ENCODE measurements around the gene ATOSB. TPM values are rescaled to one million over a fixed set of nuclear protein-coding genes. Genes with fewer than 3 reads are reported as not detected.

ATOSB gene
- total RNA-seq, 1 donor from 2014 or later: 20.3 TPM

DNA sequence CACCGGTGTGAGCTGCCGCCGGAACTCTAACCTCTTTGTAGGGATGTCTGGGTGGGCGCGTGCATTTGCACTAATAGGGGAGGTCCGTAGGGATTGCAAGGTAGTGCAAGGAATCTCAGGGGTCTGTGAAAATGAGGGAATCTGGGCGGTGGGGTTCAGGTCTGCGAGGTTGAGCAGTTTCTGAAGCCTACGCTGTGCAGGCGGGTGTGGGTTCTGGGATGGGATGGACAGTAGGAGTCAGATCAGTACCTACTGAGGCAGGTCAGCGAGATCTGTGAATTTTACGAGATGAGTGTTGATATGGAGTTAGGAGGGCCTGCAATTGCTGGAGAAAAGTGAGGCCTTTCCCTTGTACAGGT, 856 bp upstream of the ATOSB start:
- intact Hi-C loops (cut with DNase I): no loop called here
- ATAC-seq (peak in 1 of 2 donors; percentile 0), DNase-seq (no peak)
- Histone ChIP-seq H3K4me3 (peak overlapping the region; percentile 57), H3K27ac (peak overlapping the region; percentile 86), H3K36me3 (no peaks in the 10 kb centered on the region), H3K27me3 (ENCODE audit: low read depth) (no peaks in the 10 kb centered on the region), H3K4me1 (peaks cover 44% of the 10 kb centered on the region), H3K9me3 (no peaks in the 10 kb centered on the region)
- TF ChIP-seq, protein P1, sequence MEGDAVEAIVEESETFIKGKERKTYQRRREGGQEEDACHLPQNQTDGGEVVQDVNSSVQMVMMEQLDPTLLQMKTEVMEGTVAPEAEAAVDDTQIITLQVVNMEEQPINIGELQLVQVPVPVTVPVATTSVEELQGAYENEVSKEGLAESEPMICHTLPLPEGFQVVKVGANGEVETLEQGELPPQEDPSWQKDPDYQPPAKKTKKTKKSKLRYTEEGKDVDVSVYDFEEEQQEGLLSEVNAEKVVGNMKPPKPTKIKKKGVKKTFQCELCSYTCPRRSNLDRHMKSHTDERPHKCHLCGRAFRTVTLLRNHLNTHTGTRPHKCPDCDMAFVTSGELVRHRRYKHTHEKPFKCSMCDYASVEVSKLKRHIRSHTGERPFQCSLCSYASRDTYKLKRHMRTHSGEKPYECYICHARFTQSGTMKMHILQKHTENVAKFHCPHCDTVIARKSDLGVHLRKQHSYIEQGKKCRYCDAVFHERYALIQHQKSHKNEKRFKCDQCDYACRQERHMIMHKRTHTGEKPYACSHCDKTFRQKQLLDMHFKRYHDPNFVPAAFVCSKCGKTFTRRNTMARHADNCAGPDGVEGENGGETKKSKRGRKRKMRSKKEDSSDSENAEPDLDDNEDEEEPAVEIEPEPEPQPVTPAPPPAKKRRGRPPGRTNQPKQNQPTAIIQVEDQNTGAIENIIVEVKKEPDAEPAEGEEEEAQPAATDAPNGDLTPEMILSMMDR (IDR thresholded peaks at IDR 0.05): no peak

DNA sequence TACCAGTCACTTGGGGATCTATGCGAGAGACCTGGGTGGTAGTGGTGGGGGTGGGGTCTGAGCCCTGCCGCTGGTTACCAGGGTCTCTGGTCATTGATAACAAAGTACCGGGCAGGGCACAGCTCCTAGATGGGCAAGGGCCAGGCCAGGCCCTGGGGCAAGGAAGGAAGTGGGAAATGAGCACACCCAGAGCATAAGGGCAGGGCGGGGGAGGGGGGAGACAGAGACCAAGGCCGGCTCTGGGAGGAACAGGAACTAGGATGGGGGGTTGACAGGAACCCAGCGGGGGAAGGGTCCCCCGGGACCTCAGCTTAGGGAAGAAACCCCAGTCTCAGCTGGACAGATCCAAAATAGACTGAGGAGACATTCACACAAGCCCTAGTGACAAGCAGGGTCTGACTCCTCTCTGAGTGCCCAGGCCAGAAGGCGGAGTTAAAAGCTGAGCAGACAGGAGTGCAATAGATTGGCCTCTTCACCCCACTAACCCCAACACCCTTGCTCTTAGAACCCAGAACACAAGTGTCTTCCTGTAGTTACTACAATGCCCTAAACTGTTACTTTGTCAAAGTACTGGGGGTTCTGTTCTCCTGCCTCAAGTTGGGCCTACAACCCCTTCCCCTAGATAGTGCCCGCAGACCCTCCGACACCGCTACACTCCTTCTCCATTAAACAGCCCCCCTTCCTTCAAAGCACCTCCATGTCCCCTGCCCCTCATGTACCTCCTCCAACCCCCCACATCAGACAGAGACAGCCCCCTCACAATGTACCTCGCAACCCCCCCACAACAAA, 628 bp downstream of the ATOSB start:
- Histone ChIP-seq H3K4me1 (peaks cover 55% of the 10 kb centered on the region), H3K4me3 (peak overlapping the region; percentile 57), H3K9me3 (no peaks in the 10 kb centered on the region), H3K27me3 (ENCODE audit: low read depth) (no peaks in the 10 kb centered on the region), H3K36me3 (no peaks in the 10 kb centered on the region), H3K27ac (peak overlapping the region; percentile 86)
- ATAC-seq (peak in 1 of 2 donors; percentile 25), DNase-seq (peak; percentile 86)
- intact Hi-C loops (cut with DNase I): no loop called here
- TF ChIP-seq, protein P1 (IDR thresholded peaks at IDR 0.05): no peak

DNA sequence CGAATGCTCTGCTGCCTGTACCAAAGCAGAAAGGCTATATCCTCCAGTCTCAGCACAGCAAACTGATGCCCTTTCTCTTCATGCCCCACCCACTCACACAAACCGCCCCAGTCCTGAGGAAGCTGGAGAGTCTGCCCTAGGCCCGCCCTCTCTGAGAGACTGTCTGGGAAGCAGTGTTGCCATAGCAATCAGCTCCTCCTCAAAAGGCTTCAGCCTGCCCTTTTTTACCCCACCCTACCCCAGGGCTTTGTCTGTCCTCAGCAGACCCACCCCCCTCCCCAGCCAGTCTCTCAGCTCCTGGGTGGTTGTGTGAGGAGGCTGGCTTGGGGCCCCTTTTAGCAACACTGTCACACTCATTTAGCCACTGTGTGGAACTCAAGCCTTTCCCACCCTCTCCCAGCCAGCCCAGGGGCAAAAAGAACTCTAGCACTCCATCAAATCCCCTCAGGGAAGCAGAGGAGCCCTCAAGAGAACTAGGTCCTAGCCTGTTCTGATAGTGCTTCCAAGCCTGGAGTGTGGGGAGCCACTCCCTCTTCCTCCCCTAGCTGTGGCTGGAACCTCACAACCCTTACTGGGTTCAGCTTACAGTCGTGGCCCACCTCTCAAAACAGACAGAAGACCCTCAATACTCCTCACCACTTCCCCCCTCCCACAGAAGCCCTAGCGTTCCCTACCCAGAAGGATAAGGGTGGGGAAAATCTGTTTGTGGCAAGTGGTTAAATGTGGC, 1.4 kb downstream of the ATOSB start:
- TF ChIP-seq, protein P1 (IDR thresholded peaks at IDR 0.05): no peak
- peaks cover 63% of the 10 kb centered on the region for H3K4me1 ChIP-seq
- H3K27ac ChIP-seq: peak overlapping the region; percentile 86
- ATAC-seq: peak; percentile 2 to 34
- intact Hi-C loops (cut with DNase I): no loop called here
- peak overlapping the region; percentile 57 for H3K4me3 ChIP-seq
- H3K27me3 ChIP-seq (ENCODE audit: low read depth): no peaks in the 10 kb centered on the region
- H3K9me3 ChIP-seq: no peaks in the 10 kb centered on the region
- H3K36me3 ChIP-seq: no peaks in the 10 kb centered on the region
- DNase-seq: peak; percentile 89

- intact Hi-C loops (cut with DNase I): no loop called here
- DNase-seq (no peak), ATAC-seq (no peak)
- H3K4me3 ChIP-seq: peak overlapping the region; percentile 80
- no peaks in the 10 kb centered on the region for H3K9me3 ChIP-seq
- H3K27ac ChIP-seq: peak overlapping the region; percentile 81
- H3K36me3 ChIP-seq: peaks cover 13% of the 10 kb centered on the region
- TF ChIP-seq, protein P1 (IDR thresholded peaks at IDR 0.05): no peak
- H3K27me3 ChIP-seq (ENCODE audit: low read depth): no peaks in the 10 kb centered on the region
- H3K4me1 ChIP-seq: peaks cover 68% of the 10 kb centered on the region
Observed at GRCh38 chr9:35112257-35113020, 3.2 kb downstream of the ATOSB start.
